NCI-H2196 (cell line): ENCODE data around the gene TGFBRAP1.

Experiments
- DNase-seq: peaks from one replicate; lab custom pipeline; 2025; ENCODE audit not compliant: unreplicated experiment; lab: John Stamatoyannopoulos, UW

The TGFBRAP1 gene, protein sequence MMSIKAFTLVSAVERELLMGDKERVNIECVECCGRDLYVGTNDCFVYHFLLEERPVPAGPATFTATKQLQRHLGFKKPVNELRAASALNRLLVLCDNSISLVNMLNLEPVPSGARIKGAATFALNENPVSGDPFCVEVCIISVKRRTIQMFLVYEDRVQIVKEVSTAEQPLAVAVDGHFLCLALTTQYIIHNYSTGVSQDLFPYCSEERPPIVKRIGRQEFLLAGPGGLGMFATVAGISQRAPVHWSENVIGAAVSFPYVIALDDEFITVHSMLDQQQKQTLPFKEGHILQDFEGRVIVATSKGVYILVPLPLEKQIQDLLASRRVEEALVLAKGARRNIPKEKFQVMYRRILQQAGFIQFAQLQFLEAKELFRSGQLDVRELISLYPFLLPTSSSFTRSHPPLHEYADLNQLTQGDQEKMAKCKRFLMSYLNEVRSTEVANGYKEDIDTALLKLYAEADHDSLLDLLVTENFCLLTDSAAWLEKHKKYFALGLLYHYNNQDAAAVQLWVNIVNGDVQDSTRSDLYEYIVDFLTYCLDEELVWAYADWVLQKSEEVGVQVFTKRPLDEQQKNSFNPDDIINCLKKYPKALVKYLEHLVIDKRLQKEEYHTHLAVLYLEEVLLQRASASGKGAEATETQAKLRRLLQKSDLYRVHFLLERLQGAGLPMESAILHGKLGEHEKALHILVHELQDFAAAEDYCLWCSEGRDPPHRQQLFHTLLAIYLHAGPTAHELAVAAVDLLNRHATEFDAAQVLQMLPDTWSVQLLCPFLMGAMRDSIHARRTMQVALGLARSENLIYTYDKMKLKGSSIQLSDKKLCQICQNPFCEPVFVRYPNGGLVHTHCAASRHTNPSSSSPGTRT

DNA sequence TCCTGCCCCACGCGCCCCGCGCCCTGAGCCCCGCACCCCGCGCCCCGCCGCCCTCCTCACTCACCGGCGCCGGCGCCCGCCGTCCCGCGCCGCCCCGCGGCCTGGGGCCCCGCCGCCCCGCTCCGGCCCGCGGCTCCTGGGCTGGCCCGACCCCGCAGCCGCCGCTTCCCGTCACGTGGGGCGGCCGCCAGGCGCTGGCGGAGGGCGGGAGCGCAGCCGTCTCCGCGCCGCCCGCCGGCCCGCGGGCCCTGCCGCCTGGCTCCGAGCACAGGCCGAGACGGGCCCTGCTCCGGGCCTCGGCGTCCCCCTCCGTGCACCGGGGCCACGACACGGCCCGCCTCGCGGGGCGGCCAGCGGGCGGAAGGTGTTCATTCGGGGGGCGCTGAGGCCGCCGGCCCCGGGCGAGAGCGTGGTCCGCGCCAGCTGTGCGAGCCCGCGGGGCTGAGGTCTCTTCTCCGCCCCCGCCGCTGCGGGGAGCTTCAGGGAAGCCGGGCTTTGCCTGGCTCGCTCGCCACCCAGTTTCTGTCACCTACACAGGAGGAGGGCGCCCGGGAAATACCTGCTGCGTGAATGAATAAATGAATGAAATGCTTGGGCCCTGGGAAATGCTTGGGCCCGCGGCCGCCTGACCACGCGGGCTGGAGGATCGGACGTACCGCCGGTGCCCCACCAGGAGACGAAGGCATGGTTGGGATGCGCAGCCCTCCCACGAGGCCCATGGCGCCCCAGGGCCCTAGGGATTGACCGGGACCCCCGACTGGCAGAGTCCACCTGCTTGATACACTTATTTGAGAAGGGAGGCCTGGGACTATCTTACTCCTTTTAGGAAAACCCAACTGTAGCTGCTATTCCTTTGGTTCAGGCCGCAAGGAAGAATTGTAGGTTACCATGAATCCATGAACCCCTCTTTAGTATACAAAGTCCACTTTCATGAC, at the start of gene TGFBRAP1:
TSS of gene TGFBRAP1 (minus strand) at position 175 of the 935 bp plus-strand sequence. CDS start 21,434 bp downstream, outside the sequence.
- peak; percentile 66 for DNase-seq

DNA sequence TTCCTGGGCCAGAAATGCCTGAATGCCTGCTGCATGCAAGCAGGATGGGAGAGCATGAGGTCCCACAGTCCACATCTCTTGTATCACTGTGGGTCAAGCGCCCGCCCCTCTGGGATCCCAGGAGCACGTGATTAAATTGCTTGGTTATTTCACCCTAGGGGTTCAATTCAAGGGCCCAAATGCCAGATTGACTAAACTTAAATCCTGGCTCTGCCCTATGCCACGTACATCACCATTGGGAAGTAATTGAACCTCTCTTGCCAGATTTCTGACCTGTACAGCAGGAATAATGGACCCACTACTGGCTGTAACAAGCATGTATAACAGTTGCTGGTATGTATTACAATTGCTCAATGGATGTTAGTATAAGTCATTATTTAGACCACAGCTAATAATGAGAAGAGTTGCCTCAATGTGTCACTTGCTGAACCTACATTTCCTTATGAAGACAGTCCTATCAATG, 49.4 kb upstream of the TGFBRAP1 start:
- DNase-seq: no peak

DNA sequence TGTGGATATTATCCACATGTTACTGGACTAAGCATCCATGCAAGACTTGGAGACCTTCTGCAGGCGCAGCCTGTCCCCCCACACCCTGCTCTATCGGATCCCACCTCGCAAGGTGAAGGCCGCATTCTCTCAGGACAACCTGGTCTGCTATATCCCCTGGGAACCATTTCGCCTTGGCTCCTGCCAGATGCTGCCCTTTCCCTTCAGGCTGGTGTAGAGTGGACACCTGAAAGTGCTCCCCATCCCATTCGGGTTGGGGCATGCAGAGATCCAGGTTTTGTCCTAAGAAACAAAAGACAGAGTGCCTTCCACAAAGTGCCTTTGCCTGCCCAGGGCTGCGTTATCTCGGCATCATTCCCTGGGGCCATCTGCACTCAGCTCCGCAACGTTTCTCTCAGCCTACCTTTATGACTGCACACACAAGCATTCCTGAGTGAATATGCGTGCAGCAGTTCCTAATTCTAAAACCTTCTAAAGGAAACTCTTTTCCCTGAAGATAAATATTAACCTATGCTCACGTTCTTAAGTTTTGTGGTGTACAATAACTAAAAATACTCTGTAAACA, 48.8 kb upstream of the TGFBRAP1 start:
- DNase-seq: no peak

DNA sequence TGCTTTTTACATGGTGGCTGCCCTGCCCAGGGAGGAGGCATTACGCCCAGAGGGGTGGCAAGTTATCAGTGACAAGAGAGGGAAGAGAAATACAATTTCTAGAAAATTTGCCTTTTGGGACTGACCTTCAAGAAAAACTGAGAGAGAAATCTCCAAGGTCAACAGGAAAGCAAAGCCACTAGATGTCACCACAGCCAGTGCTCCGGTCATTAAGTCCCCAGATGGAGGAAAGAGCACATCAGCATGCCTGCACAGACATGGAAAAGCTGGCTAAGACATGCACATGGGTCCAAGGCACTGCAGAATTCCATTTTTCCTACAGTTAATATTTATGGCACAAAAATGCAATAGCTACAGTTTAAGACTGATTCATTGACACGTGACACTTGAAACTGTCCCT, 48.3 kb upstream of the TGFBRAP1 start:
- no peak for DNase-seq

DNA sequence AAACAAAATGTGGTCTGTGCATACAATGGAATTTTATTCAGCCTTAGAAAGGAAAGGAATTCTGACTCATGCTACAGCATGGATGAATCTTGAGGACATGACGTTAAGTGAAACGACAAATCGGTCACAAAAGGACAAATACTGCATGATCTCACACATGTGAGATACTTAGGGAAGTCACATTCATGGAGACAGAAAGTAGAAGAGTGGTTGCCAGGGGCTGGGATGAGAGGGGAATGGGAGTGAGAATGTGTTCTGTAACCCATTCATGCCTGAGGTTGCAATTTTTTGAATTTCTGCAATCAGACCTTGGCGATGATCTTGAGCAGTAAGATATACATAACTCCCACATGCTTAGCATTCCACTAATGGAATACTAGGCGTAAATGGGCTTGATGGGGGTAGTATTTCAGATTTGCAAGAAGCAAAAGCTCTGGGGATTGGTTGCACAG, 47.3 kb upstream of the TGFBRAP1 start:
- no peak for DNase-seq

DNA sequence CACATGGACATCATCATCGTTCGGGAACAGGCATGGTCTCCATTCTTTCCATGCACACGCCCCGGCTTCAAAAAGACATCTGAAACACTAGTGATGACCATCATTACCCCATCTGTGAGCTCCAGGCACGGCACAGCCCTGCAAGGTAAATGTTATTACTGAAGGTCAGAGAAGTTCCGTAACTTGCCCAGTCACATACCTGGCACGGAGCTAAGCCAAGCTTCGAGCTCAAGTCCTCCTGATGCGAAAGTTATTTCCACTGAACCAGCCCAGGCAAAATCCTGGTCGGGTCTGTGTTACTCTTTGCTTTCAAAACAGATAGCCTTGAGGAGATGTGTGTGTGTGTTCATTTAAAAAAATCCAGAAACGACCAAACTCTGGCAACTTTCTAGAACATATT, 46.5 kb upstream of the TGFBRAP1 start:
- DNase-seq: no peak

DNA sequence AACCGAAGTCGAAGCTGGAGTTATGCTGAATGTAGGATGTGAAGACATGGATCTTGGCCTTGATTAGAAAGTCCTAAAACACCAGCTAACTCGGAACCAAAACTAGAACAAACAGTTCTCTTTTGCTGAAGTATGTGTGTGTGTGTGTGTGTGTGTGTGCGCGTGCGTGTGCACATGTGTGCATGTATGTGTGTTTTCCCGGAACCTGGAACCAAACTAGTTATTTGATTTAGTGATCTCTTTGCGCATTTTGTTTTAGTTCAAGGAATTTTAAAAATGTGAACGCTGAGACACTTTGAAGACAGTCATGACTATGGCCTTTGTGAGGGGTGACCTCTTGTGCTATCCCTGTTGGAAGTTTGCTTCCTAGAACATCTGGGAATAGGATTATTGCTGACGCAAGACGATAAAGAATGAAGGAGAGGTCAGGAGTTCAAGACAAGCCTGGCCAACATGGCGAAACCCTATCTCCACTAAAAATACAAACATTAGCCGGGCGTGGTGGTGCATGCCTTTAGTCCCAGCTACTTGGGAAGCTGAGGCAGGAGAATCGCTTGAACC, 45.5 kb upstream of the TGFBRAP1 start:
- DNase-seq: no peak

DNA sequence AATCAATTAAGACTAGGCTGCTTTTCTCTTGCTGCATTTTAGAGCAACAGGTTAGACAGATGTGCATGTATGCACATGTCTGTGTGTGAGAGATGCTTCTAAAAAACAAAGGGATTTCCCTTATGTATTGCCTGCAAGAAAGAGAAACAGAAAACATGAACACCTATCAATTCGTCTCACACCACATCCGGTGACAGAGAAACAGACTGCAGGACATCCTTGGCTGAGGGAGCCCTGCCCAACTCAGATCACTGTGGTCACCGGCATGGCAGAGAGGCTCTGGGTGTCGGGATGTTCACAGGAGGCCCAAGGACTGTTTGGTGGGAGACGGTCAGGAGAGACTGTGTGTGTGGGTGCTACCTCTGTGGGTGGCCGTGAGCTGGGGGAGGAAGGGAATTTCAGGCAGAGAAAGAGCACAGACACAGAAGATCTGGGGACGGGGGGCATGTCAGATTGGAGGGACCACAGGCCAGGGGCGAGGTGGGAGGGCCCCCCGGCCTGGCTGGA, 44.4 kb upstream of the TGFBRAP1 start:
- DNase-seq: no peak

DNA sequence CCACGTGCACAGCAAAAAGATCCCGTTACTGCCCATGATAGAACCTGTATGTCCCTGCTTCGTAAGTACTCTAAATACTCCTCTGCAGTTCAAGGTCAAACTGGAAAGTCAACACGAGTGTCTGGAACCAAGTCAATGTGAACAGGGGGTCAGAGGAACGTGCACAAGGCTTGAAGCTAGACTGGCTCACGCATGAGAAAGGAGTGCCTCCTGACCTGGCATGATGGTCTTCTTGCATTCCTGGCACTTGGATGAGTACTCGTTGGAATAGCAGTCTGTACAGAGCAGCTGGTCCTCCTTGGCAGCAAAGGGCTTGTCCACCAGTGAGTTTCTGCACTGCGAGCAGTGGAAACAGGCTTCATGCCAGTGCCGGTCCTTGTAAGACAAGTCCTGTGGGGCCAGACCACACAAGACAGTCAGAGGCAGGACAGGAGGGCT, 43.8 kb upstream of the TGFBRAP1 start:
- no peak for DNase-seq

DNA sequence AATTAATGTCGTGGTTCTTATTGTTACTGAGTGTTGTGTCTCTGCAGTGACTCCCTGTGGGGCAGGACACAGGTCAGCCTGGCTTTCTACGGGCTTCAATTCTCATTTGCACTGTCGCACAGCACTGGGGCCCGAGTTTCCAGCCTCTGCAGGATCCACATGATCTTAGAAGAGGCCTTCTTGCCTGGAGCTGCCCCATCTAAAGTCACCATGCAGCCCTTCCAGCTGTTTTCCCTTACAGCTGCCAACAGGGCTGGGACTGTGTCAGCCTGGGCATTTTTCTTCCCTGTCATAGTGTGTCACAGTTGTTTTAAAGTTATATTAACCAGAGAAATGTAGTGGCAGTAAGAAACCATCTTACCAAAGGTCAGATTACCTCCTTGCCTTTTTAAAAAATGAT, 42.3 kb upstream of the TGFBRAP1 start:
- no peak for DNase-seq

DNA sequence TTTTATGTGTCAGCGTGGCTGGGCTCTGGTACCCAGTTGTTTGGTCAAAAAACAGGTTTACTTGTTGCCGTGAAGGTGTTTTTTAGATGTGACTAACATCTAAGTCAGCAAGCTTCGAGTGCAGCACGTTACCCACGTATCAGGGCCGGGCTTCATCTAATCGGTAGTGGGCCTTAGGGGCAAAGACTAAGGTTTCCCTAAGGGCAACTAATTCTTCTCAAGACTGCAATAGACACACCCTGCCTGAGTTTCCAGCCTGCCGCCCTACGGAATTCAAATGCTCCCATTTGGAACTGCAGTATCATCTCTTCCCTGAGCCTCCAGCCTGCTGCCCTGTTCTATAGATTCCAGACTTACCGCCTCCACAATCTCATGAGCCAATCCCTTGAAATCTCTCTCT, 41.6 kb upstream of the TGFBRAP1 start:
- no peak for DNase-seq

DNA sequence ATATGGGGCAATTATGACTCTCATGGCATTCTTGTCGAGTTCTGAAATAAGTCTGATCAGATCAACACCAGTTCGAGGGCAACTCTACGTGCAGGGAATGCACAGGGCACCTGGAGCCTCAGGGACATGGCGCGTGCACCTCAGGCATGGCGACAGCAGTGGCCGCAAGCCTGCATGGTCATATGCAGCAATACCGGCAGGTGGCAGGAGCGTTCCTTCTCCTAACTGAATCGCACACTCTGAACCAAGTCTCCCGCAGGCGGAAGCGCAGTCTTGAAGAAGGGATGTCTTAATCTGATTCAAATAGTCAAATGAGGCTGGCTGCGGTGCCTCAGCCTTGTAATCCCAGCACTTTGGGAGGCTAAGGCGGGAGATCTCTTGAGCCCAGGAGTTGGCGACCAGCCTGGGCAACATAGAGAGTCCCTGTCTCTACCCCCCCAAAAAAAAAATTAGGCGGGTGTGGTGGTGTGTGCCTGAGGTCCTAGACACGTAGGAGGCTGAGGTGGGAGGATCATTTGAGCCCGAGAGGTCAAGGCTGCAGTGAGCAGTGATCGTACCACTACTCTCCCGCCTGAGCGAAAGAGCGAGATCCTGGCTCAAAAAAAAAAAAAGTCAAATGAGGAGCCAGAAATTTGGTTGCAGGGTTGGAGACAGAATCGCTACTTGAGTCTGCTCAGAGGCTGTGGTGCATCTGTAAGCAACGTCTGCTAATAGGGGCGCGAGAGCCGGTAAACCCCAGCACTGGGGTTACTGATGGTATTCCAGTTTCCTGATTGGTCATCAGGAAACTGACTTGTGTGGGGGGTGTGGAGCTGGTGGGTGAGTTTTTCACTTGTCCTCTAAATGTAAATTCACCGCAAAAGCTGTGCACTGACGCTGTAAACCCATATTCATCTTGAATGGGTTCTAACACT, 40.5 kb upstream of the TGFBRAP1 start:
- peak; percentile 44 for DNase-seq

DNA sequence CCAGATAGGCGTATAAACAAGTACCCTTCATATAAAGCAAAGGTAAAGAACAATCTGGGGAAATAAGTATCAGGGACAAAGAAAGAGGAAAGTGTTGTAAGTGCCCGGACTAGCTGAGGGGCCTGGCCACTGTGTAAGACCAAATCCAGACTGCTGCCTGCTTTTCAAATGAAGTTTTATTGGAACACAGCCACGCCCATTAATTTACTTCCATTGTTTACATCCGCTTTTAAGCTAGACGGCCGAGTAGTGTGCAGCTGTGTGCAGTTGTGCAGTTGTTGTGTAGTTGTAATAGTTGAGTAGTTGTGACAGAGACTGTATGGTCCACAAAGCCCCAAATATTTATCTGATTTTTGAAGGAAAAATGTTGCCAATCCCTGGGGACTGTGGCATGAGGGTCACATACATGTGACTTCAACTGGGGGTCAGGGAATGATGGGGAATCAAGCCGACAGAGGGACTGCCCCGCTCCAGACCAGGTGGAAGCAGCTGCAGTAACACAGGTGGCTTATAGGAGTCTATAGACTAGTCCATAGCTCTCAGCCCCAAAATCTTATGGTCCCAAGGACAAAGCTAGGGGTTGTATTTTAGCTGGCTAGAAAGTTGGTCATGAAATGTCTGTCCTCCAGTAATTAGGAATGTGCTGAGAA, 39.3 kb upstream of the TGFBRAP1 start:
- DNase-seq: no peak

DNA sequence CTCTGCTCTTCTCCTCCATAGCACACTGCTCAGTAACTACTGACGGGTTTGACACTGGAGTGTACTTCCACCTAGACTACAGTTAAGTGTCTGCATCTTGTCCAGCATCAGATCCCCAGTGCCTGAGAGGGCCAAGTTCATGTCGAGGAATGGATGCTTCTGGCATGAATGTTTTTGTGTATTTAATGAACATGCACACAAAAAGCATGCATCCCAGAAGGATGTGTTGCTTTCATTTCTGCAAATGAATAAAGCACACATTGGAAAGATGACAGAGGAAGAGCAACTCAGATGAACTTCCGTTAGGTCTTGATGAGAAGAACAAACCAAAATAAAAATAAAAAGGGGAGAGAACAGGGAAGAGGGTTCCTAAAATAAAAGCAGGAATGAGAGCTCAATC, 35.7 kb upstream of the TGFBRAP1 start:
- no peak for DNase-seq

DNA sequence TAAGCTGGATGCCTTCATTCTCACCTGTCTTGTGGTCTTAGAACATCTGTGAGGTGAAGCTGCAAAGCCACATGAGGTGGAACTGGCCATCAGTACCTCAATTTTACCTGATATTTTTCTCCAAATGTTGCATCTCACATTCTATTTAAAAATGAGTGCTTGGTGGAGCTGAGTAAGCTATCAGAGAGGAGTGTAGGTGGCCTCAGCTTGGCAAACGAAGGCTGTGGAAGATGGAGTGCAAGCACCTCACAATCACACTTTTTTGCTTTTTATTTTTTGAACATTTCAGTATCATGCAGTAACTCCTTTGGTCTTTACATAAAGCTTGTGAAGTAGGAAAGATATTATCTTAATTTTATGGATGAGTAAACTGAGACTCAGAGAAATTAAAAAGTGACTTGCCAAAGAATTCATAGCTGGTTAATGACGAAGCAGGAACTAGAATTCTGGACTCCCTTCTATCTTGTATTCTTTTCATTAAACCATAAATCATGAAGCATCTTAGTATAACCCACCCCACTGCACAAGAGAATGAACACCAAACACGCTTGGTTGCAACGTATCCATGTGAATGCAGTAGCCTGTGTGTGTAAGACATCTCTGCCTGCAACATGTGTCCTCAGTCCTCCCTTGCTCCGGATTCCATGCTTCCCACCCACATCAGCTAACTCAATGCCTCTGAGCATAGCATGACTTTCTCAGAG, 35.1 kb upstream of the TGFBRAP1 start:
- no peak for DNase-seq

DNA sequence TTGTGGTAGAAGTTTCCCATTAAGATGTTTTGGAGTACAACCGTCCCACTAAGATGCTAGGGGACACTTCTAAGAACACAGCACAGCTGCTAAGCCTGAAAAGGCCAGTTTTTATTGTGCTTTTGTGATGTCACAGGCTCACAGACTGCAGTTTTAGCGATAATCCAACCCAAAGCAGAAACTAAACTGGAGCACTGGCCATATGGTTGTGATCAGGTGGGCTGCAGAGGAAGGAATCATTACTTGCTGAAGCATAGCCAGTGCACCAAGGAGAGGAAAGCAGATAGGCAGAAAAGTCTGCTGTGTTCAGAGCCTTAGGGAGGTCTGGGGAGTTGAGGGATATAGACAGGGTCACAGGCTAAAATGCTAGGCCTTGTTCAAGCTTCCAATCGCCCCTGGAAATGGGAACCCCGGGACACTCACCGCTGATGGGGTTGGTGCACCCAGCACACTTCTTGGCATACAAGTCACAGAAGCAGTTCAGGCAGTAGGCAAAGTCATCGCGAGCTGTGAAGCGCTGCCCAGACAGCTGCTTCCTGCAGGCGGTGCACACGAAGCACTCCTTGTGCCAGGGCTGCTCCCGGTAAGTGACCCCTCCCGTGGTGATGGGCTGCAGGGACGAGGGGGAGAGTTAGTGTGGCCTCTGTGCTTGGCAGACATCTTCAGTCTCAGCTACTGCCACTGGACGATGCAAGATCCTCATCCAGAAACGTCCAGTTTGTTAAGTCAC, 33.5 kb upstream of the TGFBRAP1 start:
- DNase-seq: no peak
